ENCODE measurements around the gene KIAA0040. TPM values are rescaled to one million over a fixed set of nuclear protein-coding genes. Genes with fewer than 3 reads are reported as not detected.

KIAA0040 gene
- total RNA-seq, 1 experiment from 2014 or later: 15.0 TPM

GRCh38 chr1:175192111-175192629 lies 406 bp downstream of the KIAA0040 start:
- Mint-ChIP-seq H3K4me1 (peaks cover 16% of the 10 kb centered on the region), H3K27ac (peak overlapping the region; percentile 27; the same call in 1 of the 2 replicates), H3K9me3 (no peaks in the 10 kb centered on the region), H3K27me3 (ENCODE audit: low read depth) (peaks cover 22% of the 10 kb centered on the region), H3K4me3 (peak overlapping the region; percentile 90), H3K36me3 (no peaks in the 10 kb centered on the region)
- ChIA-PET POLR2A (interaction anchor here (0.8 to 1.3 kb wide), 3 partner anchors 9 to 146 kb away, joined by 3 read pairs; no protein-coding TSS in a partner anchor), CTCF (interaction anchor here (0.8 to 2.2 kb wide), 11 partner anchors 9 to 162 kb away, joined by 3 to 21 read pairs (median 5); no protein-coding TSS in a partner anchor)
- TF ChIP-seq IRF2 (CRISPR knock-in tag; IDR thresholded peaks at IDR 0.05; ENCODE audit: borderline replicate concordance, low read depth) (no peak), SOX15 (CRISPR knock-in tag; IDR thresholded peaks at IDR 0.05) (no peak), SMAD4 (CRISPR knock-in tag; IDR thresholded peaks at IDR 0.05) (no peak), JAZF1 (CRISPR knock-in tag; IDR thresholded peaks at IDR 0.05) (no peak), PRDM15 (CRISPR knock-in tag; IDR thresholded peaks at IDR 0.05) (peak; percentile 93), ATF2 (CRISPR knock-in tag; IDR thresholded peaks at IDR 0.05; ENCODE audit: borderline replicate concordance, low read depth) (no peak), EMX1 (CRISPR knock-in tag; IDR thresholded peaks at IDR 0.05) (no peak), TEAD1 (CRISPR knock-in tag; IDR thresholded peaks at IDR 0.05) (no peak)
- DNase-seq (ENCODE audit: low spot score) (peak; percentile 45), ATAC-seq (peak; percentile 54)

- ChIA-PET CTCF (interaction anchor here (0.8 to 2.2 kb wide), 11 partner anchors 8 to 162 kb away, joined by 3 to 21 read pairs (median 5); no protein-coding TSS in a partner anchor), POLR2A (interaction anchor here (0.8 to 1.3 kb wide), 3 partner anchors 9 to 146 kb away, joined by 3 read pairs; no protein-coding TSS in a partner anchor)
- Mint-ChIP-seq H3K4me1 (peaks cover 16% of the 10 kb centered on the region), H3K4me3 (peak overlapping the region; percentile 90), H3K9me3 (no peaks in the 10 kb centered on the region), H3K27ac (no peak overlapping the region), H3K36me3 (no peaks in the 10 kb centered on the region), H3K27me3 (ENCODE audit: low read depth) (peaks cover 22% of the 10 kb centered on the region)
- ATAC-seq: peak; percentile 10
- TF ChIP-seq ZNF425 (CRISPR knock-in tag; conservative IDR thresholded peaks at IDR 0.05): no peak
- TF ChIP-seq ATF3 (CRISPR knock-in tag; conservative IDR thresholded peaks at IDR 0.05): no peak
- TF ChIP-seq ERG (CRISPR knock-in tag; IDR thresholded peaks at IDR 0.05): no peak
- no peak for TF ChIP-seq TEAD1 (CRISPR knock-in tag; IDR thresholded peaks at IDR 0.05)
- TF ChIP-seq ATF6 (CRISPR knock-in tag; IDR thresholded peaks at IDR 0.05): no peak
- DNase-seq (ENCODE audit: low spot score): no peak
These were observed 917 bp downstream of the KIAA0040 start for GRCh38 chr1:175191659-175192058.

All from WTC11 (cell line).